Hematopoietic multipotent progenitor cell (in vitro differentiated cells): ENCODE data around the gene PPP1R3F. TPM values are rescaled to one million over a fixed set of nuclear protein-coding genes. Genes with fewer than 3 reads are reported as not detected.
"Not testable (repeated sequence)": the region's sequence is repeated elsewhere in the genome, so short reads cannot be mapped to it uniquely, and the experiment has no call there.

Experiments
- DNase-seq, 3 donors: peaks; one replicate each; pipeline ENCODE4 v3.0.0-alpha.2; 2011 to 2015; ENCODE audit warnings: low read depth in 2 of 3, low spot score in 2 of 3
- total RNA-seq: library from RNA; depleted of rRNA; stranded (reverse); fragments of >200 nt; gene quantifications from one replicate; pipeline ENCODE4 v1.2.3, GENCODE V29; 2012

The PPP1R3F gene
- total RNA-seq, 1 donor, result 5.9 TPM

DNA sequence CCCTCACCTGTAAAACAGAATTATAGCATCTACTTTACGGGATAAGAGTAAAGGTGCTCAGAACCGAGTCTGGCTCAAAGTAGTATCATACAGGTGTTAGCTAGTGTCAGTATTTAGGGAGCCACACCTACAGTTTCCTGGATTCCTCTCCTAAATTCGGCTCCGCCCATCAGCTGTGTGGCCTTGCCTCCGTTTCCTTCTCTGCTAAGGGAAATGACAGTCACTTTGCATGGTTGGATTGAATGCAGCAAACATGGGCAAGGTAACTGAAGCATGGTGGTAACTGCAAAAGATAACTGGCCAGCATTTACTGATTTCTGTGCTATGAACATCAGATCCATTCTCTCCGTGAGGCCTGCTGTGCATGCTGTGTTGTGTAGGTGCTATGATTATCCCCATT is 2.8 kb downstream of the PPP1R3F start:
- DNase-seq, result no peak

DNA sequence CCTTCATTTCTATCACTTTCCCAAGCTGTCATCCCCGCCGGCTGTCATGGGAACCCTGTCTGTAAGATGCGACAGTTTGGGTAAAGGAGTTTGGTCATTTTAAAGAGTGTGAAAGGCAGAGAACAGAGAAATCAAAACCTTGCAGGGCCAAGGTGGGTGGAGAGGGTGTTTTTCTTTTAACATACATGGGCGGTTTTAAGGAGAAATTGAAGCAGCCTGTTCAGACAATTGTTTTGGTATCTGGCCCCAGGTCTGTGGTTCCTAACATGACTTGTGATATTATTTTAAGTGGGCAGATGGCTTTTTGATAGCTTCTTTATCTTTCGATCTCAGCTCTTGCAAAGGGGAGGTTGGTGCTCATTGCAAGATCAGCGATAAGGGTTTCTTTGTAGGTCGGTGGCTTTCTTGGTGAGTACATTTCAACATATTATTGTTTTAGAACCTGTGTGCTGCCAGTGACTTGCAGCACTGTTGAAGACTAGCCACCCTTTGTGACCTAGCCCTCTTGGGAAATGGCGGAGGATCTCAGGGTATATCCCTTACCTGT is 3.7 kb downstream of the PPP1R3F start:
- DNase-seq, result peak in 1 of 3 donors; percentile 44

DNA sequence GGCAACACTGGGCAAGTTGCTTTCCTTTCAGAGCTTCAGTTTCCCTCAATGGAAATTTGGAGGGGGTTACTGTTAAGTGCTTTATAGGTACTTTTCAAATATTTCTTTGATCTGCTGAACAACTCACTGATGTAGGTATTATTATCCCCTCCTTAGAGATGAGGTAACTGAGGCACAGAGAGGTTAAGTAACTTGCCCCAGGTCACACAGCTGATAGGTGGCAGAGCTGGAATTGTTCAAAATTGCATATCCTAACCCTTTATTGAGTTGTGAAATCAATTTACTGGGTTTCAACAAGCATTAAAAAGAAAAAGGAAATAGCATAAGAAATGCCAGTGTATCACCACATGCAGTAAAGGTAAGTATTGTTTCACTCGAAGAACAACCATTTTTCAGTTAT is 6.6 kb downstream of the PPP1R3F start:
- DNase-seq, result no peak

DNA sequence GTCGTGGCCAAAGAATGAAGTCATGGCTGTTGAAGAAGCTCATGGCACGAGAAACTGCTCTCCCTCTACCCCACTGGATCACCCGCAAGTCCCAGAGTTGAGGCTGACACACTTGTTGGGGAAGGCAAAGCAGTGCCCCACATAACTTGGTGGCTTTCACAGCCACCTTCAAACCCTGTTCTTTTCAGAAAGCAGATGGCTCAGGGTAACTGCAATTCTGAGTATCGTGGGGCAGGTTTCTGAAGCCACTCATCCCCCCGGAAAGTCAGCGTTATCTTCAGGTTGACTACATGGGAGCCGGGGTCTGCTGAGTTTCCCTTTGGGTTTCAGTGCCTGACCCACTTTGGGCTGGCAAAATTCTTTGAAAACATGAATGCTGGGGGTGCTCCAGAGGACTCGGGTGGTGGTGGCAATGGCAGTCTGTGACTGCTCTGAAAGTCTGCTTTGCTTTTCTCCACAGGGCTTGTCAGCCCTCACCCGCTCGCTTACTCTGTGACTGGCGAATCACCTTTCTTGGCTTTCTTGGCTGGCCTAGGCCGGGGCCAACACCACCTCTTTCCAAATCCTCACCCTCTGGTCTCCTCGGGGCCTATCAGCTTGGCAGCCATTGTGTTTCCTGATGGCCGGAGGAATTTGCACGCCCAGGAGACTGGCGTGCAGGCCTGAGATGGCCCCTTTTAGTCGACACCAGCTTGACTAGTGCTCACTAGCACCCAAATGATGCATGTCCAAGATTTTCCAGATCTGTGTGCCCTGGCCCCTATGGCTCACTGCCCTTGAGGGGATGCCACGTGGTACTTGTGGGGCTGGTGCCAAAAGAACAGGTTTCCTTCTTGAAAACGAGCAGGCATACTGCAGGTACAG is 7.3 kb downstream of the PPP1R3F start:
- DNase-seq, result no peak

DNA sequence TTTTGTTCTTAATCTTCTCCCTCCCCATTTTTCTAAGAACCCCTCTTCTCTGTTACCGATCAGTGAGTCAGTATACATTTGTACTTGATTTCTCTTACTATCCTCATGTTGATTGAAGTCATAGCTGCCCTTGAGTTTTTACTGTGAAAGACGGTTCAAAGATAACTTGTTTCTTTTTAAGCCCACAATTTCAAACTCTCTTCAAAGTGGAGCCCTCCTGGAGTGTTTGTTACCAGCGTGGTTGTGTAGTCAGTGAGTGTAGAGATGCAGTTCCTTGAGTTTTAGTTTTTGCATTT is 7.9 kb downstream of the PPP1R3F start:
- no peak for DNase-seq

DNA sequence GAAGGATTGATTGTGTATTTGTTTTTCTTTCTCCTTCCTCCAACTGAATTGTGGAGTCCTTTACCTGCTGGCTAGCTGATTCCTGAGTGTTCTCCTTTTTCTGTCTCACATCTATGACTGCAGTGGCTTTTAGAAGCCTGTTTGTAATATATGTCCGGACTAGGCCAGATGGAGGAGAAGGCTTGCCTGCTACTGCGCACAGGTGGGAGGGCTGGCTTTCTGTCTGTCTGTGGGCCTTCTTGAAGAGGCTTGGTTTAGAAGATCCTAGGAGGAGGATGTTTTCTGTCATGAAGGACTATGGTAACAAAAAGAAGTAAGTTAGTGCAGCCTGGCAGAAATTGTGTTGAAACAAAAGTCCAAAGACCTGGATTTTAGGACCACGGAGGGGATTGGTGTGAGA is 8.5 kb downstream of the PPP1R3F start:
- no peak for DNase-seq

DNA sequence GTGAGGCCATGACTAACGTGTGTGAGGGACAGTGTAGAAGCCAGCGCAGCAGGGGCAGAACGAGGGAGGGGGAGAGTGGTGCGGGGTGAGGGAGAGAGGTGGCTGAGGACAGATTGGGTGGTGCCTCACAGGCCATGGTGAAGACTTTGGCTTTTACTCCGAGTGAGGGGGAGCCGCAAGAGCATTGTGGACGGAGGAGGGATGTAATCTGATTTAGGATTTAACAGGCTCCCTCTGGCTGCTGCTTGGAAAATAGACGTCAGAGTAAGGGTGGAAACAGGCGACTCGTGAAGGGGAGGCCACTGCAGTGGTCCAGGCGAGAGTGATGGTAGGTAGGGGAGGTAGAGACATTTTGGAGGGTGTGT is 13.0 kb downstream of the PPP1R3F start:
- DNase-seq, result no peak

DNA sequence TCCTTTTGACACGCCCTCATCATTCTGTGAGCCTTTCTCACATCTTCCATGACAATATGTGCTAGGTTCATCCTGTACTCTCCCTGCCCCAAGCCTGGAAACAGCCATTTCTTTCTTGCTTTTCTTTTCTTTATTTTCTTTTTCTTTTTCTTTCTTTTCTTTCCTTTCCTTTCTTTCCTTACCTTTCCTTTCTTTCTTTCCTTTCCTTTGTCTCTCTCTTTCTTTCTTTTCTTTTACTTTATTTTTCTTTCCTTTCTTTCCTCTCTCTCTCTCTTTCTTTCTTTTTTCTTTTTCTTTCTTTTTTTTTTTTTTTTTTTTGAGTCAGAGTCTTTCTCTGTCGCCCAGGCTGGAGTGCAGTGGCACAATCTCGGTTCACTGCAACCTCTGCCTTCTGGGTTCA is 14.6 kb downstream of the PPP1R3F start:
- no peak for DNase-seq

DNA sequence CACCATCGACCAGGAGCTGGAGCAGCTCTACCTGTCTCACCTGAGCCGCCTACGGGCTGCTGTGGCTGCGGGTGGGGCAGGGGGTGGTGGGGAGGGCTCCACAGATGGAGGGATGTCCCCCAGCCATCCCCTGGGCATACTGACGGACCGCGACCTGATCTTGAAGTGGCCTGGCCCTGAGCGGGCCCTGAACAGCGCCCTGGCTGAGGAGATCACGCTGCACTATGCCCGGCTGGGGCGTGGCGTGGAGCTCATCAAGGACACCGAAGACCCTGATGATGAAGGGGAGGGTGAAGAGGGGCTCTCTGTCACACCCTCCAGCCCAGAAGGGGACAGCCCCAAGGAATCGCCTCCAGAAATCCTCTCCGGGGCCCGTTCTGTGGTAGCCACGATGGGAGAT is 16.5 kb downstream of the PPP1R3F start:
- no peak for DNase-seq

DNA sequence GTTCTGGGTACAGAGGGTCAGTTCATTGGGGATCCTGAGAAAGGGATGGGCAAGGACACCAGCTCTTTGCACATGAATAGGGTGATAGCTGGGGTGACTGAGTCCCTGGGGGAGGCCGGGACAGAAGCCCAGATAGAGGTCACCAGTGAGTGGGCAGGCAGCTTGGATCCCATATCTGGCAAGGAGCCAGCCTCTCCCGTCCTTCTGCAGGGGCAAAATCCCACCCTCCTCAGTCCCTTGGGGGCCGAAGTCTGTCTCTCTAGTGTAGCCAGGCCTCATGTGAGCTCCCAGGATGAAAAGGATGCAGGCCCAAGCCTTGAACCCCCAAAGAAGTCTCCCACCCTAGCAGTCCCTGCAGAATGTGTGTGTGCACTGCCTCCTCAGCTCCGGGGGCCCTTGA is 17.0 kb downstream of the PPP1R3F start:
- DNase-seq, result no peak

DNA sequence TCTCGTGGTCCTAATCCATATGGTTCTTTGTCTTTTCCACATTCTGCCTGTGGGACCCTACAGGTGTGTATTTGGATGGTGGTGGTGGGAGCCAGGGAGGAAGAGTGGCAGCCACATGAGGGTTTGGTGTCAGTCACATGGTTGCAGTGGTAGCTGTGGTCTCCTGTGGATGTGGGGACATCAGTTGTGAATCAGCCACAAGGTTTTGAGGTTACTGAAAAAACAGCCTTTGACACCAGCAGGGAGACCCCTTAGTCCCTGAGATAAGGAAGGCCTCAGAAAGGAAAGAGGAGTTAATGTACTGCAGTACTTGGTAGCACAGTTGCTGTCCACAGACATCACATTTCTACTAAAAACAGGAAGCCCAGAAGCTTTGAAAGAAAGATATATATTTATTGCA is 18.1 kb downstream of the PPP1R3F start:
- DNase-seq, result peak in 1 of 3 donors; percentile 24

DNA sequence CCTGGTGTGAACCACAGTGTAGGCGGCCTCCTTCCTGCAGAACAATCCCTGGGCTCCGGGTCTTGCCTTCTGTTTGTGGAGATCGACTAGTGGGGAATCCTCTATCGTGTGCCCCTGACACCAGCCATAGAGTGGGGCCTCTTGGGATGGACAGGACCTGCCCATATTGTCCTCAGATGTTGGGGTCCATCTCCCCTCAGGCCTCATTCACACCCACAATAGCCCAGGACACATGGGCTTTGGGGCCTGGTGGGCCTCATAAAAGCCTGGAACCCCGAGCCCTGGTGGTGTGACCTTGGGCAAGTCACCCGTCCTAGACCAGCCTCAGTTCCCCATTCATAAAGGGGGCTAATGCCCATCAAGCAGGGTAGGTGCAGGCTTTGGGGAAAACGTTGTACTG is 20.6 kb downstream of the PPP1R3F start:
- DNase-seq, result no peak

DNA sequence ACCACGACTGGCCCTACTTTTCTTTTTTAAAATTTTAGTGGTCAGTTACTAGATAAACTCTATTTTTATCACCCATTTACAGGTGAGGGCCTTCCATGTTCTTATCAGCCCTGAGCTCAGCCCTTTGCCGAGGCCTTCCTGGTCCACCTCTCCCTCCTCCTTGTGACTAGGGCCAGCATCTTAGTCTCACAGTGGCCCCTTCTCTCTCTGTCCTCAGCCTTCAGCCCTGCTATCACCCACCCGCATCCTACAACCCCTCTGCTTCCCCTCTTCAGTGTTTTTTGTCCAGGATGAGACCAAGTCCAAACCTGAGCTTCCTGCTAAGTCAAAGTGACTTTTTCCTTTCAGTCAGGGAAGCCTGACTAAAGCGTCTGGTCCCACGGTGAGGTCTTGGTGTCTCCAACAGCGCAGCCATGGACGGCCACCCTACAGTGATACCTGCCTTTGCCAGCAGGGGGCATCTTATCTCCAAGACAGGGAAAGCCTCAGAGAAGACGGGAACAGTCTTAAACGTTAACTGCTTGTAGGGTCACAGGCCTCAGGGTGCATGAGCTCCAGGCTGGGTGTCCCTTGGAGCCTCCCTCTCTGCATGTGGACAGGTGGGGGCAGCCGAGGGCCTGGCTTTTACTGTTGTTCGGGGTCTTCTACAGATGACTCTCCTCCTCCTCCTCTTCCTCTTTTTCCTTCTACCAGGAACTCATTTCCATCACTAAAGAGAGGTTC is 22.2 kb downstream of the PPP1R3F start:
- DNase-seq, result peak in 2 of 3 donors; percentile 54 to 71

DNA sequence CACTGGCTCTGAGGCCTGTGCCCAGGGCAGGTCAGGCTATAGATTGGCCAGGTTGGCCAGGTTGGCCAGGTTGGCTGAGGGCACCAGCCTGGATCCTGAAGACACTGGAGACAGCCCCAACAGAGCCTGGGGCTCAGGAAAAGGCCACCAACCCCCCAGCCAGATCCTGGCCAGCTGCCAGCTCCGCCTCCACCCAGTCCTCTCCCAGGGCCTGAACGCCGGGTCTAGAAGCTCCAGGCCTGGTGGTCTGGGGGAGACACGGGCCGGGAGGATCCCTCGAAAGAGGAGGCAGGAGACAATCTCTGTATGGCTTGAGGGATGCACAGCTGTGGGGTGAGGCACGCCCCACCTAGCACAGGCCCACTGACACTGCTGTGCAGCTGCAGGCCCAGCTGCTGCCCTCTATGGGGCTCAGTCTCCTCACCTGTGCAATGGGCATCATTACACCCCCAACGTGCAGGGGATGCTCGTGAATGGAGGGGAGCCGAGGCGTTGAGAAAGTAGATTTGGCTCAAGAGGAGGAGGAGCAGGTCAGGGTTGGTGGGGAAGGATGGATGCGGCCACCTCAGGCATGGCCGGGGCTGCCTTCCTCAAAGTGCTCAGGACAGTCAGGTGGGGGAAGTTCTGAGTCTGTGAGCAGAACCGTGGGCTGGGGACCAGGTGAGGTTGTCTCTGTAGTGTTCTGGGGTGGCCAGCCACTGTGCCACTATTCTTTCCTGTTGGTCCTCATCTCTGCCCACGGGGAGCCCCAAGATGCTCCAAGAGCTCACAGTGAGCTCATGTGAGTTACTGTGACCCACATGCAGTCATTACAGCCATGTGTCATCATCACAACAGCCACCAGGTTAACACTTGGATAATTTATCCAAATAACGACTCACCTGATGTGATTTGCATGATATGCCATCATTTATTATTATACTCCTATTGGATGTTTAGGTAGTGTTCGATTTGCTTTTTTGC is 23.1 kb downstream of the PPP1R3F start:
- no peak for DNase-seq

DNA sequence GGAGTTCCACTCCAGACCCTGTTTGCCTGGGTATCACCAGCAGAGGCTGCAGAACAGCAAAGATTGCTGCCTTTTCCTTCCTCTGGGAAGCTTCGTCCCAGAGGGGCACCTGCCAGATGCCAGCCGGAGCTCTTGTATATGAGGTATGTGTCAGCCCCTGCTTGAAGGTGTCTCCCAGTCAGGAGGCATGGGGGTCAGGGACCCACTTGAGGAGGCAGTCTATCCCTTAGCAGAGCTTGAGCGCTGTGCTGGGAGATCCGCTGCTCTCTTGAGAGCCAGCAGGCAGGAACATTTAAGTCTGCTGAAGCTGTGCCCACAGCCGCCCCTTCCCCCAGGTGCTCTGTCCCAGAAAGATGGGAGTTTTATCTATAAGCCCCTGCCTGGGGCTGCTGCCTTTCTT is 29.7 kb downstream of the PPP1R3F start:
- not testable (repeated sequence) for DNase-seq

DNA sequence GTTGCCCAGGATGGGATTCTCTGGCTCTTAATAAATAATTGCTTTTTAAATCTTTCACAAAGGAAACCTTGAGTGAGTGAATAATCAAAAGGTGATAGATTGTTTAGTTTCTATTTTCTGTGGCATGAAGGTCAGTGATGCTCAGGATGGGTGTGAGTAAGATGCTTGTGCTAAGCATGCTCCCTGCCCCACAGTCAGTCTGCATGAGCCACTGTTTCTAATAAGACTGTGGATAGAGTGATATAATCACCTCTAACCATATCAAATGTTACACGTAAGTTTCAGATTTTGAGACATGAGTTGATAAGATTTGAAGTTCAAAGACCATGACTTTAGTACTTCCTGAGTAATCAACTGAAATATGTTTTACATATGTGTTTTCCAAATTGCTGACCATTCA is 31.1 kb downstream of the PPP1R3F start:
- no peak for DNase-seq

DNA sequence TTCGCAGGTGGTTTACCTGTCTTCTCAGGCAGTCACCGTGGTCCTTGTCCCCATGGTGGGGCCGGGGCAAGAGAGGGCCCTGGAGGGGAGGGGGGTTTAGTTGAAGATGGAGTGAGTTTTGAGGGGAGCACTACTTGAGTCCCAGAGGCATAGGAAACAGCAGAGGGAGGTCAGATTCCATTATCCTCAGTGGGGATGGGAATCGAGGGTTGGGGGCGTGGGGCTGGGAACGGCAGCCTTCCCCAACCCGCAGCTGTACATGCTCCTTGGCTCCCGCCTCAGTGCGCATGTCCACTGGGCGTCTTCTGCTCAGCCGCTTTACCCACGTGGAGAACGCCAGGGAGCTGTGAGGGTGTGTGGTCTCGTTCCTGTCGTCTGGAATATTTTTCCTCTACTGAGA is 33.8 kb downstream of the PPP1R3F start, which contains the start of gene GAGE10:
GAGE10 (plus strand) TSS at position 301 of the 400 bp plus-strand sequence. CDS start 1,214 bp downstream, outside the sequence.
- DNase-seq, result no peak

DNA sequence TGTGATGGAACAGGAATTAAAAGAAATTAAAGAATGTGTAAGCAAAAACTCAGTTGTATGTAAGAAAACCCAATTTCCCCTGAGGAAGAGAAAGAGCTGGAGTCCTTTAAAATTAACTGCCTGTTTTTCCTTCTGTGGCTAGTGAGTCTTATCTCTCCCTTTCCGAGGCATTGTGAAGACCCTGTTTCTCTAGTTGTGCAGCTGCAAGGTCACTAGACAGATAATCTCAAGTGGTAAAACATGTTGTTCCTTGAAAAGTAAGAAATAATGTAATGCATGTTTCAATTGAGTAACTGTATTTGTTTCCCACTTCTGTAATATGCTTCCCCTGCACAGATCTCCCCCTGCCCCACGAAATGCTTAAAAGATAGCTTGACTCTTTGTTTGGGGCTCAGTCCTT is 38.2 kb downstream of the PPP1R3F start:
- DNase-seq, result peak in 1 of 3 donors; percentile 17

DNA sequence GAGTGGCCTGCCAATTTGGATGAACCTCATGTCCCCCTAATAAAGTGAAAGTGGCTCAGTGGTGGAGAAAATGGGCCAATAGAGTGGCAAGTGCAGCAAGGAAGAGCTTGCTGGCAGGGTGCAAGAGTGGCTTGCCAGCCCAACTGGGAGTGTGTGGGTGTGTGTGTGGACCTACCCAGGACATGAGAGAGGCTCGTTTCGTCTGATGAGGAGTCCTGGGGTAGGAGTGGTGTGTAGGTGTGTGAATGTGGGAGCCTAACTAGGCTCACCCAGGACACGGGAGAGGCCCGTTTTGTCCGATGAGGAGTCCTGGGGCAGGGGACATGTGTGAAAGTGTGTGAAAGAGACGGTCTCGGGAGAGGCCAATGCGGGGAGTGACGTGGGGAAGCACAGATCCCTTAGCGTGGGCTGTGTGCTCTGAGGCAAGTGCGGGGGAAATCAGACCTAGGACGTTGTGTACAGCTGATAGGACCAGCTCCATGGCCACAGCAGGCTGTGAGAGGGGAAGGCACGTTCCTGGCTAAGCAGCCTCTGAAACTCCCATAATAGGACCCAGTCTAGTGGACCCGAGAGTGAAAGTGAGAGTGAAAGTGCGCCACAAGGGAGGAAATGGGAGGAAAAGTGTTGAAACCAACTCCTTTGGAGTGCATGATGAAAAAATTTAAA is 39.1 kb downstream of the PPP1R3F start:
- peak in 2 of 3 donors; percentile 11 to 43 for DNase-seq

DNA sequence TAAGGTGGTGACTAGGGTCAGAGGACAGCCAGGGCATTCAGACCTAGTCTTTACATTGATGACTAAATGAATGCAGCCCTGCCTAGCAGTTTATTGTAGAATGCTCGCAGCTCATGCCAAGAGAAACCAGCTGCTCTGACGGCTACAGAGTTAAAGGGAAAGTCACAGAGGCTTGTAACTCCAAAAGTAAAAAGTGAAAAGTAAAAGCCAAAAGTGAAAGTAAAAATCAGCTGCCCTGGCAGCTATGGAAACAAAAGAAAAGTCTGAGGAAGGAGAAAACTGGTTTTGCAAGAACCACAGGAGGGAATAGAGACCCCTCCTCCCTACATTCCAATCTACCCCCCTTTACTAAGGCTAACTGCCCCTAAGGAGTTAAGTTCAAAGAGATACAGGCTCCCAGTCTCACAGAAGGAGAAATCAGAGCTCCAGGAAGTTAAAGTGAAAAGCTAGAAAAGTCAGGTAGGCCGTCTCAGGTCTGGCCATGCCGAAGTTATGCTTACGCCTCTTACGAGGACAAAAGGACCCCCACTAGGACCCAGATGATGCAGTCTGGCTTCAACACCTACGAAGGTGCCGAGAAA is 39.9 kb downstream of the PPP1R3F start:
- peak in 2 of 3 donors; percentile 5 to 38 for DNase-seq
